Ishikawa (cell line): ENCODE measurements around the gene SLC25A23.

Experiments used
- MAX ChIP-seq: IDR thresholded peaks from 2 replicates; pipeline ENCODE4 v1.6.1; 2012
- RAD21 ChIP-seq: IDR thresholded peaks from 2 replicates; pipeline ENCODE4 v1.6.1; 2012; ENCODE audit warnings: low read depth

DNA sequence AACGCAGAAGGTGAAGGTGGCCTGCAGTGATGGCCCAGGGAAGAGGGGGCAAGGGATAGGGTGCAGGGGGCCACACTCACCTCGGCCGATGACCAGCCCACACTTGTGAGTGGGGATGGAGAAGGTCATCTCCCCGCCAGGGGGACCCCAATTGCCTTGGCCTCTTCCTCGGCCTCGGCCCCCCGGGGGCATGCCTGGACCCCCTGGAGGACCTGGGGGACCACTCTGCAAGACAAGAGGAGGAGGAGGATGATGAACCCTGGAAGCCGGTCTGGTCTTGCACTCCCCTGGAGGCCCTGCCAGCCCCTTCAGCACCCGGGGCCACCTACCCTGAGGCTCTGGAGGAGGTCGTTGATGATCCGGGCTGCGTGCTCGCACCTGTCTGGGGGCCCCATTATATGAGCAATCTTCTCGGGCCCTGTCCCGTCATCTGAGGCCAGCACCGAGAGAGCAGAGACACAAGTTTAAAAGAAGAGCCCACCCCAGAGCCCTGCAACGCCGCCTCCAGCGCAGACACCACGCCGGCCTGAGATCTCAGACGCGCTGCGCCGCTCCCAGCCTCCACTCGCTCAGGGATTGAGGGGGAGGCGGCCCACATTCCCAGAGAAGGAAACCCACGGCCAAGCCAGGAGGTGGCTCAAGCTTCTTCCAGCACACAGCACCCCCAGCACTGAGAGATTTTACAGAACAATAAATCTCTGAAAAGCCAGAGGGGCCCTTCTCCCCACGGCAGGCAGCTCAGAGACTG, 42.8 kb downstream of the SLC25A23 start:
- TF ChIP-seq MAX (no peak), RAD21 (no peak)
